22Rv1 (cell line): ENCODE results near the gene MTM1.

Experiments used
- CTCF ChIP-seq: fragments of 450-650 bp; IDR thresholded peaks from 2 replicates; pipeline ENCODE4 v1.5.1; 2017; ENCODE audit warnings: mild to moderate bottlenecking
- ZFX ChIP-seq: fragments of 450-650 bp; IDR thresholded peaks from 2 replicates; pipeline ENCODE4 v1.6.1; 2017; ENCODE audit warnings: antibody characterized with exemption, borderline replicate concordance

GRCh38 chrX:150546711-150547153 is 21.7 kb upstream of the MTM1 start:
- TF ChIP-seq CTCF: no peak
- TF ChIP-seq ZFX: no peak
